K562 (cell line): ENCODE results near the gene CDKN2D. TPM values are rescaled to one million over a fixed set of nuclear protein-coding genes. Genes with fewer than 3 reads are reported as not detected.

Experiments used
- ATAC-seq: fragments of 200-7000 bp; cut with Tn5 transposase; 3 replicates; pipeline ENCODE4 v1.9.1; 2020; ENCODE audit warnings: moderate library complexity
- BruUV-seq: library from RNA; stranded (reverse); fragments of 400-500 nt; replicated peaks from 2 replicates; lab custom pipeline; 2021; lab: Mats Ljungman, UMichigan
- CTCF ChIA-PET: fragments of 300-600 bp; formaldehyde crosslinking; extraction: SDS; loops from one replicate; lab custom pipeline; 2021; ENCODE audit warnings: low intra/inter-chr PET ratio; lab: Yijun Ruan, JAX
- POLR2A ChIA-PET: fragments of 300-600, 350-650 bp; sonication (Branson Sonifier 250); formaldehyde crosslinking; extraction: SDS; loops from one replicate; lab custom pipeline; 2021; ENCODE audit warnings: antibody characterized with exemption, inconsistent platforms; lab: Yijun Ruan, JAX
- DNase-seq, 4 experiments: peaks; one replicate each; pipeline versions ENCODE4 v3.0.0 to v3.0.0-alpha.2; 2011 to 2018; ENCODE audit warnings: low spot score in 3 of 4, mixed read lengths in 3 of 4; ENCODE audit errors: extremely low read depth in 1 of 4
- FAIRE-seq: peaks from 2 replicates; lab custom pipeline; 2011; peaks lifted over from hg19 to GRCh38; lab: Jason Lieb, UNC
- H2AFZ ChIP-seq: 2 replicates; pipeline ENCODE4 v1.6.0; 2011; ENCODE audit warnings: low read depth, low read length, control low read depth, inconsistent platforms
- H3K27ac ChIP-seq: fragments of 200-600 bp; 3 replicates; pipeline ENCODE4 v1.8.0; 2011; ENCODE audit warnings: low read depth, mild to moderate bottlenecking, control low read depth, inconsistent platforms, low read length, moderate library complexity, mixed read lengths; ENCODE audit errors: extremely low read depth
- H3K27me3 ChIP-seq, 2 experiments: fragments of 300-600 bp in 1 of 2; 2 replicates in 1 of 2; 3 replicates in 1 of 2; pipeline versions ENCODE4 v1.6.0 to v1.8.0; 2011; ENCODE audit warnings: inconsistent platforms in 2 of 2, low read length in 2 of 2, mild to moderate bottlenecking in 1 of 2, mixed read lengths in 1 of 2, moderate library complexity in 1 of 2; ENCODE audit not compliant: control insufficient read depth in 2 of 2, insufficient read depth in 2 of 2
- H3K36me3 ChIP-seq: fragments of 300-600 bp; 3 replicates; pipeline ENCODE4 v1.8.0; 2011; ENCODE audit warnings: mild to moderate bottlenecking, low read length, inconsistent platforms; ENCODE audit not compliant: control insufficient read depth, insufficient read depth
- H3K4me1 ChIP-seq, 2 experiments: fragments of 200-600 bp in 1 of 2; replicated peaks in 1 of 2; 2 replicates in 1 of 2; 3 replicates in 1 of 2; pipeline versions ENCODE4 v1.5.1 to v1.8.0; 2011; ENCODE audit warnings: inconsistent platforms in 2 of 2, low read length in 2 of 2, mild to moderate bottlenecking in 1 of 2, mixed read lengths in 1 of 2, moderate library complexity in 1 of 2; ENCODE audit not compliant: control insufficient read depth in 2 of 2, insufficient read depth in 2 of 2
- H3K4me2 ChIP-seq: 2 replicates; pipeline ENCODE4 v1.6.1; 2011; ENCODE audit warnings: low read length, control low read depth, inconsistent platforms, mixed read lengths; ENCODE audit not compliant: insufficient read depth
- H3K4me3 ChIP-seq: fragments of 200-600 bp; sonication (generic), shearing (Covaris generic); 2 replicates; pipeline ENCODE4 v1.5.1; 2016; ENCODE audit warnings: control low read depth, inconsistent platforms
- H3K79me2 ChIP-seq: fragments of 200-600 bp; 3 replicates; pipeline ENCODE4 v1.8.0; 2011; ENCODE audit warnings: low read length, inconsistent platforms; ENCODE audit not compliant: control insufficient read depth, insufficient read depth
- H3K9ac ChIP-seq, 2 experiments: 2 replicates each; pipeline versions ENCODE4 v1.6.0 to v1.6.1; 2011; ENCODE audit warnings: low read depth in 2 of 2, low read length in 2 of 2, control low read depth in 1 of 2, inconsistent platforms in 1 of 2, mild to moderate bottlenecking in 1 of 2, mixed read lengths in 1 of 2; ENCODE audit not compliant: insufficient read depth in 1 of 2
- H3K9me1 ChIP-seq: one replicate; pipeline ENCODE4 v1.6.0; 2011; ENCODE audit warnings: inconsistent platforms, mild to moderate bottlenecking, low read length, moderate library complexity; ENCODE audit not compliant: control insufficient read depth, insufficient read depth
- H3K9me3 ChIP-seq: replicated peaks from 2 replicates; pipeline ENCODE4 v1.5.1; 2011; ENCODE audit warnings: low read depth, low read length, inconsistent platforms; ENCODE audit not compliant: control insufficient read depth, insufficient read depth
- H4K20me1 ChIP-seq: replicated peaks from 2 replicates; pipeline ENCODE4 v1.6.1; 2011; ENCODE audit warnings: low read length, inconsistent platforms, mixed read lengths; ENCODE audit not compliant: control insufficient read depth, insufficient read depth
- FOSL1 ChIP-seq: fragments of 200-800 bp; sonication (Bioruptor generic); conservative IDR thresholded peaks from 2 replicates; pipeline ENCODE4 v1.6.1; 2016; ENCODE audit warnings: missing genetic modification characterization, missing compliant biosample characterization
- MYC ChIP-seq, 2 experiments: fragments of 250-450 bp in 1 of 2; sonication (Bioruptor Pico) in 1 of 2; IDR thresholded peaks; 2 replicates each; pipeline versions ENCODE4 v1.5.1 to v1.6.1; 2012 to 2021; ENCODE audit warnings: low read depth in 2 of 2, borderline replicate concordance in 1 of 2, improper control_type of control experiment in 1 of 2, low read length in 1 of 2, mild to moderate bottlenecking in 1 of 2, moderate library complexity in 1 of 2
- PCBP2 ChIP-seq: fragments of 200-400 bp; formaldehyde crosslinking; IDR thresholded peaks from 2 replicates; pipeline ENCODE4 v1.6.1; 2018; ENCODE audit warnings: low read length, low read depth, mild to moderate bottlenecking, moderate library complexity; ENCODE audit not compliant: poor library complexity, severe bottlenecking
- PHTF2 ChIP-seq: fragments of 250-450 bp; sonication (Bioruptor Pico); IDR thresholded peaks from 2 replicates; pipeline ENCODE4 v1.5.0; 2021; ENCODE audit warnings: mild to moderate bottlenecking
- POLR2G ChIP-seq: fragments of 200-400 bp; formaldehyde crosslinking; IDR thresholded peaks from 2 replicates; pipeline ENCODE4 v1.6.1; 2017; ENCODE audit warnings: low read depth, mild to moderate bottlenecking, antibody characterized with exemption, low read length, moderate library complexity
- RBFOX2 ChIP-seq: fragments of 200-400 bp; formaldehyde crosslinking; IDR thresholded peaks from 2 replicates; pipeline ENCODE4 v1.6.1; 2017; ENCODE audit warnings: low read depth, mild to moderate bottlenecking, low read length, moderate library complexity
- RFX1 ChIP-seq: fragments of 450-650 bp; IDR thresholded peaks from 2 replicates; pipeline ENCODE4 v1.6.1; 2016; ENCODE audit warnings: mild to moderate bottlenecking, moderate library complexity
- ZFP36 ChIP-seq: fragments of 150-350 bp; IDR thresholded peaks from 2 replicates; pipeline ENCODE4 v1.6.1; 2018; ENCODE audit warnings: low read length, low read depth; ENCODE audit not compliant: partially characterized antibody
- ZNF398 ChIP-seq: fragments of 250-450 bp; sonication (Bioruptor Pico); IDR thresholded peaks from 2 replicates; pipeline ENCODE4 v1.8.0; 2021; ENCODE audit warnings: moderate library complexity, mild to moderate bottlenecking, inconsistent platforms
- ZNF764 ChIP-seq: fragments of 250-450 bp; sonication (Bioruptor Pico); IDR thresholded peaks from 2 replicates; pipeline ENCODE4 v1.4.0; 2020; ENCODE audit warnings: low read depth, mild to moderate bottlenecking, moderate library complexity
- ZNF785 ChIP-seq: fragments of 250-450 bp; sonication (Bioruptor Pico); IDR thresholded peaks from 2 replicates; pipeline ENCODE4 v1.4.0; 2020; ENCODE audit warnings: mild to moderate bottlenecking
- WGBS: fragments of 100-300 bp; shearing (Covaris generic); methylation state at CpG from one replicate; pipeline ENCODE4 v1.1.6; 2016; ENCODE audit warnings: low coverage, mixed read lengths; ENCODE audit not compliant: insufficient coverage; ENCODE audit errors: missing lambda C conversion rate; 5-methylcytosine and 5-hydroxymethylcytosine counted together
- in situ Hi-C: fragments of 300-500 bp; cut with MboI; formaldehyde crosslinking; loops from 4 replicates; pipeline ENCODE4 v1.15.0; 2018; ENCODE audit warnings: inconsistent platforms, mixed read lengths
- intact Hi-C: fragments of 100-400 bp; cut with micrococcal nuclease; formaldehyde crosslinking; loops from 2 replicates; pipeline ENCODE4 v1.14.2; 2022
- polyA plus RNA-seq, 8 experiments: library from polyadenylated mRNA; depleted of rRNA in 4 of 8; stranded (reverse) in 5 of 8; unstranded in 3 of 8; fragments of >200 nt; fragmentation: Nextera tagmentation in 2 of 8; fragmentation: Illumina TruSeq in 1 of 8; extraction: Ambion mirVana in 2 of 8; extraction: Trizol in 1 of 8; gene quantifications; 2 replicates each; pipeline versions ENCODE4 v1.2.1 to v1.2.3, GENCODE V29; 2011 to 2014; ENCODE audit warnings: inconsistent platforms in 1 of 8, missing spikeins in 1 of 8
- total RNA-seq, 7 experiments: library from RNA; depleted of rRNA in 6 of 7; stranded (reverse); fragments of >200 nt in 6 of 7; fragmentation: Illumina TruSeq in 2 of 7; extraction: Trizol in 2 of 7; gene quantifications; 2 replicates each; pipeline versions ENCODE4 v1.2.1 to v1.2.3, GENCODE V29; 2011 to 2021; ENCODE audit warnings: low replicate concordance in 1 of 7
- TF ChIP-seq, protein P1 (sequence below), 2 experiments: fragments of 250-450 bp in 1 of 2; fragments of 450-650 bp in 1 of 2; sonication (Bioruptor Pico) in 1 of 2; IDR thresholded peaks; 2 replicates each; pipeline versions ENCODE4 v1.6.1 to v1.8.0; 2016 to 2021; ENCODE audit warnings: mild to moderate bottlenecking in 2 of 2, moderate library complexity in 2 of 2, missing compliant biosample characterization in 1 of 2, missing genetic modification characterization in 1 of 2

The CDKN2D gene
- total and polyA plus RNA-seq, 9 of the 15 experiments (the other 6 are each of a cell fraction or from before 2014, with no cell fraction given): 0.41 to 8.2 (median 3.7) TPM

- TF ChIP-seq ZFP36 (no peak), RBFOX2 (peak; percentile 66), POLR2G (peak; percentile 52)
- TF ChIP-seq, all 486 proteins: peak for 2
- Histone ChIP-seq H3K9me1 (no peaks in the 10 kb centered on the region), H3K27ac (no peak overlapping the region), H3K4me1 (peaks cover 2 to 38% of the 10 kb centered on the region in 2 experiments; a peak in 4 of 5 replicates), H3K4me3 (no peak overlapping the region), H3K79me2 (peaks cover 32% of the 10 kb centered on the region), H4K20me1 (peaks cover 4% of the 10 kb centered on the region), H3K36me3 (peaks cover 53% of the 10 kb centered on the region), H3K27me3 (no peaks in the 10 kb centered on the region), H2AFZ (no peak overlapping the region), H3K9ac (peak overlapping the region in 1 of 2 experiments; percentile 65; a peak in 2 of 4 replicates), H3K9me3 (no peaks in the 10 kb centered on the region), H3K4me2 (no peak overlapping the region)
- DNase-seq (no peak), FAIRE-seq (no peak), ATAC-seq (no peak)
- intact Hi-C loops (no loop called here), in situ Hi-C loops (no loop called here)
- WGBS: 96% methylated on average over 14 of the region's 17 CpGs
- CTCF ChIA-PET: no interaction called here
- POLR2A ChIA-PET: interaction anchor here (0.6 to 1.0 kb wide), 4 partner anchors 9 to 171 kb away, joined by 3 to 4 read pairs (median 3); partner anchors contain the start of genes DNM2 and S1PR5
- TSS peak; percentile 35 for BruUV-seq
These were observed 22.0 kb downstream of the CDKN2D start for GRCh38 chr19:10546817-10547216.

DNA sequence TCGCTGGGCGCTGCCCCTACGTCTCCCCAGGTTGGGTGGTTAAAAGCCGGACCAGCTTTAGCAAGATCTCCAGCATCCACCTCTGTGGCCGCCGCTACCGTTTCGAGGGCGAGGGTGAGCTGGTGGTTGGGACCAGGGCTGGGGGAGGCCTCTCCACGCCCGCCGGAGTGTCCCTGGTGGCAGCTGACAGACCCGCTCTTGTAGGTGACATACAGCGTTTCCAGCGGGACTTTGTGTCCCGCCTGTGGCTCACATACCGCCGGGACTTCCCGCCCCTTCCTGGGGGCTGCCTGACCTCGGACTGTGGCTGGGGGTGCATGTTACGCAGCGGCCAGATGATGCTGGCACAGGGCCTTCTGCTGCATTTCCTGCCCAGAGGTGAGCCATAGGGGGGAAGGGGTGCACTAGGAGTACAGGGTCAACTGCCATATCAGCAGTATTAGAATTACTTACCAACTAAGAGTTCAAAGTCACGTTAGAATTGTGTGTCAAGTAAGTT, 24.0 kb downstream of the CDKN2D start:
- H3K79me2 ChIP-seq: peaks cover 32% of the 10 kb centered on the region
- DNase-seq: peak in 3 of 4 experiments; percentile 25 to 42 (median 35)
- CTCF ChIA-PET: no interaction called here
- 3% methylated on average over 22 of the region's 23 CpGs for WGBS
- peaks cover 36% of the 10 kb centered on the region for H3K36me3 ChIP-seq
- no peaks in the 10 kb centered on the region for H3K27me3 ChIP-seq
- H3K27ac ChIP-seq: peak overlapping the region; percentile 90
- peak overlapping the region; percentile 87 for H3K4me2 ChIP-seq
- in situ Hi-C loops (no loop called here), intact Hi-C loops (loop anchor here (5.0 kb wide), 2 partner anchors 37 to 38 kb away; no protein-coding TSS in a partner anchor)
- H2AFZ ChIP-seq: no peak overlapping the region
- H3K9me3 ChIP-seq: no peaks in the 10 kb centered on the region
- no peaks in the 10 kb centered on the region for H3K9me1 ChIP-seq
- H3K4me3 ChIP-seq: peak overlapping the region; percentile 97
- POLR2A ChIA-PET: interaction anchor here (1.8 kb wide), 1 partner anchor 11 kb away, joined by 12 read pairs; no protein-coding TSS in a partner anchor
- ATAC-seq: no peak; the same call in 2 of the 3 replicates
- BruUV-seq: TSS peak; percentile 61
- peaks cover 4% of the 10 kb centered on the region for H4K20me1 ChIP-seq
- H3K4me1 ChIP-seq: peaks cover 6 to 43% of the 10 kb centered on the region in 2 experiments; a peak in 4 of 5 replicates
- no peak for FAIRE-seq
- peak overlapping the region; percentile 97 for H3K9ac ChIP-seq
- TF ChIP-seq MYC (IDR thresholded peaks at IDR 0.05; ENCODE audit: low read depth, low read length) (no peak), MYC (CRISPR knock-in tag; IDR thresholded peaks at IDR 0.05; ENCODE audit: borderline replicate concordance, low read depth) (no peak), PCBP2 (no peak), ZNF398 (CRISPR knock-in tag) (no peak), FOSL1 (tag) (no peak), ZNF785 (no peak), PHTF2 (CRISPR knock-in tag) (no peak), ZNF764 (CRISPR knock-in tag) (no peak), RFX1 (no peak)
- TF ChIP-seq, protein P1, sequence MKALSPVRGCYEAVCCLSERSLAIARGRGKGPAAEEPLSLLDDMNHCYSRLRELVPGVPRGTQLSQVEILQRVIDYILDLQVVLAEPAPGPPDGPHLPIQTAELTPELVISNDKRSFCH (CRISPR knock-in tag; IDR thresholded peaks at IDR 0.05): no peak
- TF ChIP-seq, protein P1 (tag; IDR thresholded peaks at IDR 0.05): no peak
